Esophagus squamous epithelium (tissue), 5 donors: ENCODE data around the gene IQSEC1. TPM values are rescaled to one million over a fixed set of nuclear protein-coding genes. Genes with fewer than 3 reads are reported as not detected.
A peak's percentile ranks its signal among the peaks of the same experiment; 100 is the strongest.

Experiments used
- DNase-seq: peaks from one replicate; lab custom pipeline; 2025; lab: John Stamatoyannopoulos, UW
- H3K27ac ChIP-seq, 4 donors: fragments of 200-600 bp; sonication (generic); one replicate each; pipeline ENCODE4 v1.5.1; 2016 to 2019; ENCODE audit warnings: mild to moderate bottlenecking in 1 of 4
- H3K27me3 ChIP-seq, 4 donors: fragments of 200-600 bp; sonication (generic); 1 replicate in 3 of 4; 2 replicates in 1 of 4; pipeline versions ENCODE4 v1.5.1 to v1.6.0; 2017 to 2021; ENCODE audit warnings: antibody characterized with exemption in 1 of 4
- H3K36me3 ChIP-seq, 3 donors: fragments of 200-600 bp; sonication (generic); one replicate each; pipeline ENCODE4 v1.5.1; 2016 to 2019
- H3K4me1 ChIP-seq, 3 donors: fragments of 200-600 bp; sonication (generic); one replicate each; pipeline ENCODE4 v1.5.1; 2017 to 2019
- H3K4me3 ChIP-seq, 4 donors: fragments of 200-600 bp; sonication (generic); 1 replicate in 3 of 4; 2 replicates in 1 of 4; pipeline ENCODE4 v1.5.1; 2016 to 2019; ENCODE audit warnings: mild to moderate bottlenecking in 2 of 4, moderate library complexity in 1 of 4
- H3K9me3 ChIP-seq, 3 donors: fragments of 200-600 bp; sonication (generic); one replicate each; pipeline ENCODE4 v1.5.1; 2016 to 2019
- POLR2A ChIP-seq, 4 donors: fragments of 450-650 bp; IDR thresholded peaks; one replicate each; pipeline ENCODE4 v1.6.1; 2017; ENCODE audit warnings: antibody characterized with exemption in 4 of 4, mild to moderate bottlenecking in 4 of 4, moderate library complexity in 3 of 4
- whole genome bisulfite sequencing, 2 donors: methylation state at CpG; one replicate each; pipeline ENCODE4 v1.1.5; 2018; 5-methylcytosine and 5-hydroxymethylcytosine counted together
- intact Hi-C: fragments of 100-400 bp; cut with DNase I; formaldehyde crosslinking; loops from one replicate; pipeline ENCODE4 v1.15.0; 2022
- total RNA-seq, 4 donors: library from RNA; depleted of rRNA; stranded (reverse); fragments of >200 nt; gene quantifications; one replicate each; pipeline ENCODE4 v1.1.0, GENCODE V29; 2016
- TF ChIP-seq, protein P1 (sequence below), 6 experiments: fragments of 450-650 bp in 4 of 6; fragments of 200-600 bp in 2 of 6; sonication (generic) in 2 of 6; IDR thresholded peaks; one replicate each; pipeline ENCODE4 v1.5.1; 2016 to 2019; ENCODE audit warnings: antibody characterized with exemption in 6 of 6, mild to moderate bottlenecking in 4 of 6, moderate library complexity in 4 of 6
- donor health status: DM: yes; HTN: yes; CAD: no.

Gene IQSEC1
- total RNA-seq, 4 donors from 2014 or later: 7.3 to 27.1 (median 10.7) TPM

DNA sequence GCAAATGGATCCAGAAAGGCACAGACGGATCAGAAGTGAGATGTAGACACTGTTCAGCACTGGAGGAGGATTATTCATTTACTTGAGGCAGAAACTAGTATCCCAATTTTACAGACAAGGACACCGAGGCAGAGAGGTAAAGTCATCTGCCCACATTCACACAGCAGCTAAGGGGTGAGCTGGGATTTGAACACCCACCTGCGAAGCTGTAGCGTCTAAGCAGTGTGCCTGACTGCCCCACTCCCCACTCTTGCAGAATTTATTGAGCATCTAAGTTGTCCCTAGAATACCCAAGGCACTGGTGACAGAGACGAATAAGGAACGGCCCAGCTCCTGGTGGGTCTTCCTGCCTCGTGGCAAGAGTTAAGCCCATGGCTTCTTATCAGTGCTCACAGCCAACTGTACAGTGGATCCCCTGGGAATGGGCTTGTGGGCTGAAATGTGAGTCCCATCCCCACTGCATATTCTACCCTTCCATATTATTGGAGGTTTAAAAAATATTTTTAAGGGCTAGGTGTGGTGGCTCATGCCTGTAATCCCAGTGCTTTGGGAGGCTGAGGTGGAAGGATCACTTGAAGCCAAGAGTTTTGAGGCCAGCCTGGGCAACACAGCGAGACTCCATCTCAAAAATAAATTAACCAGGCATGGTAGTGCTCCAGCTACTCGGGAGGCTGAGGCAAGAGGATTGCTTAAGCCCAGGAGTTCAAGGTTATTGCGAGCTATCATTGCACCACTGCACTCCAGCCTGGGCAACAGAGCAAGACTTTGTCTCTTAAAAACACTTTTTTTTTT lies 77.6 kb downstream of the IQSEC1 start:
- 63 to 73% methylated on average over 9 to 10 of the region's 10 CpGs for WGBS, 2 donors
- no peak for TF ChIP-seq POLR2A (IDR thresholded peaks at IDR 0.05)
- TF ChIP-seq, protein P1, sequence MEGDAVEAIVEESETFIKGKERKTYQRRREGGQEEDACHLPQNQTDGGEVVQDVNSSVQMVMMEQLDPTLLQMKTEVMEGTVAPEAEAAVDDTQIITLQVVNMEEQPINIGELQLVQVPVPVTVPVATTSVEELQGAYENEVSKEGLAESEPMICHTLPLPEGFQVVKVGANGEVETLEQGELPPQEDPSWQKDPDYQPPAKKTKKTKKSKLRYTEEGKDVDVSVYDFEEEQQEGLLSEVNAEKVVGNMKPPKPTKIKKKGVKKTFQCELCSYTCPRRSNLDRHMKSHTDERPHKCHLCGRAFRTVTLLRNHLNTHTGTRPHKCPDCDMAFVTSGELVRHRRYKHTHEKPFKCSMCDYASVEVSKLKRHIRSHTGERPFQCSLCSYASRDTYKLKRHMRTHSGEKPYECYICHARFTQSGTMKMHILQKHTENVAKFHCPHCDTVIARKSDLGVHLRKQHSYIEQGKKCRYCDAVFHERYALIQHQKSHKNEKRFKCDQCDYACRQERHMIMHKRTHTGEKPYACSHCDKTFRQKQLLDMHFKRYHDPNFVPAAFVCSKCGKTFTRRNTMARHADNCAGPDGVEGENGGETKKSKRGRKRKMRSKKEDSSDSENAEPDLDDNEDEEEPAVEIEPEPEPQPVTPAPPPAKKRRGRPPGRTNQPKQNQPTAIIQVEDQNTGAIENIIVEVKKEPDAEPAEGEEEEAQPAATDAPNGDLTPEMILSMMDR (IDR thresholded peaks at IDR 0.05): no peak
- no peak for DNase-seq
- H3K4me3 ChIP-seq: peak overlapping the region in 2 of 4 donors; percentile 69 to 85
- peaks cover 17 to 57% (median 24%) of the 10 kb centered on the region in 3 donors for H3K4me1 ChIP-seq
- H3K27me3 ChIP-seq: peaks cover 0 to 30% (median 0%) of the 10 kb centered on the region in 4 donors
- intact Hi-C loops: no loop called here
- no peaks in the 10 kb centered on the region for H3K36me3 ChIP-seq
- H3K27ac ChIP-seq: peak overlapping the region; percentile 60 to 91 (median 88)
- H3K9me3 ChIP-seq: no peaks in the 10 kb centered on the region

DNA sequence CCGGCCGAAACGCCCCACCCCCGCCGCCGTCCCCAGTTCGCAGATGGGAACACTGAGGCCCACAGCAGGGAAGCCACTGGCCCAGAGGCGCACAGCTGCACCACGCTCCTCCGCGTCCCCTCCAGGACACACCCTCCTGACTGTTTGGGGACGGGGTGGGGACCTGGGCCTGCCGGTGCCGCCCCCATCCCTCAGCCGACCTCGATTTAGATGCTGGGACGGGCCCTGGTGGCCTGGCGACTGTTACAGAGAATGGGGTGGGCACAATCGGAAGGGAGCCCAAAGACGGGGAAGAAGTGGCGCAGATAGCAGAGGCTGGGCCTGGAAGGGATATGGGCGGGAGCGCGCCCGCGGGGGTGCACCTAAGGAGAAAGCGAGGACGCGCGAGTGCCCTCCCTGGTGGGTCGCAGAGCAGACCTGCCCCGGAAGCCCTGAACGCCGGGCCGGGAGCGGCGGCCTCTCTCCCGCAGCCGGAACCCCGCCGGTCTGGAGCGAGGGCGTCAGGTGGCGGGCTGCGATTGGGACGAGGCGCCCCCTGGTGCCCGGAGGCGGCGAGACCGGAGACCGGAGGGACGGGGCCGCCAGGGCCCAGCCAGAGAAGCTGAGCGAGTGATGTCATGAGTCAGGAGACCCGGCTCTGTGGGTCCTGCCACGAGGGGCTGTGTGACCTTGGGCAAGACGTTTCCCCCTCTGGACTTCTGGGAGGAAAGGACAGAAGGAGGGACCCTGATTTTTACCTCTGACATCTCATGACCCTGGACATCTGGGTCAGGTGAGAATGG lies 78.4 kb downstream of the IQSEC1 start:
- intact Hi-C loops: no loop called here
- DNase-seq: peak; percentile 46
- H3K27ac ChIP-seq: peak overlapping the region; percentile 60 to 91 (median 88)
- peaks cover 17 to 60% (median 24%) of the 10 kb centered on the region in 3 donors for H3K4me1 ChIP-seq
- 0 to 1% methylated on average over 4 to 18 of the region's 58 CpGs for WGBS, 2 donors
- peak overlapping the region; percentile 42 to 85 (median 68) for H3K4me3 ChIP-seq
- no peaks in the 10 kb centered on the region for H3K9me3 ChIP-seq
- TF ChIP-seq POLR2A (IDR thresholded peaks at IDR 0.05): peak in 2 of 4 donors; percentile 54 to 77
- TF ChIP-seq, protein P1 (IDR thresholded peaks at IDR 0.05): peak; percentile 81 to 93 (median 90)
- H3K36me3 ChIP-seq: no peaks in the 10 kb centered on the region
- H3K27me3 ChIP-seq: peaks cover 0 to 30% (median 0%) of the 10 kb centered on the region in 4 donors

GRCh38 chr3:12994357-12994606 lies 78.9 kb downstream of the IQSEC1 start:
- intact Hi-C loops: no loop called here
- H3K27ac ChIP-seq: peak overlapping the region; percentile 60 to 91 (median 88)
- no peak for TF ChIP-seq POLR2A (IDR thresholded peaks at IDR 0.05)
- TF ChIP-seq, protein P1 (IDR thresholded peaks at IDR 0.05): no peak
- DNase-seq: no peak
- no peaks in the 10 kb centered on the region for H3K9me3 ChIP-seq
- H3K4me1 ChIP-seq: peaks cover 15 to 55% (median 20%) of the 10 kb centered on the region in 3 donors
- H3K4me3 ChIP-seq: peak overlapping the region; percentile 42 to 85 (median 68)
- H3K36me3 ChIP-seq: no peaks in the 10 kb centered on the region
- peaks cover 0 to 30% (median 0%) of the 10 kb centered on the region in 4 donors for H3K27me3 ChIP-seq
- WGBS, 2 donors: 10% methylated on average over 4 of the region's 25 CpGs; no CpG with 5 or more reads in 1 of the 2 donors

DNA sequence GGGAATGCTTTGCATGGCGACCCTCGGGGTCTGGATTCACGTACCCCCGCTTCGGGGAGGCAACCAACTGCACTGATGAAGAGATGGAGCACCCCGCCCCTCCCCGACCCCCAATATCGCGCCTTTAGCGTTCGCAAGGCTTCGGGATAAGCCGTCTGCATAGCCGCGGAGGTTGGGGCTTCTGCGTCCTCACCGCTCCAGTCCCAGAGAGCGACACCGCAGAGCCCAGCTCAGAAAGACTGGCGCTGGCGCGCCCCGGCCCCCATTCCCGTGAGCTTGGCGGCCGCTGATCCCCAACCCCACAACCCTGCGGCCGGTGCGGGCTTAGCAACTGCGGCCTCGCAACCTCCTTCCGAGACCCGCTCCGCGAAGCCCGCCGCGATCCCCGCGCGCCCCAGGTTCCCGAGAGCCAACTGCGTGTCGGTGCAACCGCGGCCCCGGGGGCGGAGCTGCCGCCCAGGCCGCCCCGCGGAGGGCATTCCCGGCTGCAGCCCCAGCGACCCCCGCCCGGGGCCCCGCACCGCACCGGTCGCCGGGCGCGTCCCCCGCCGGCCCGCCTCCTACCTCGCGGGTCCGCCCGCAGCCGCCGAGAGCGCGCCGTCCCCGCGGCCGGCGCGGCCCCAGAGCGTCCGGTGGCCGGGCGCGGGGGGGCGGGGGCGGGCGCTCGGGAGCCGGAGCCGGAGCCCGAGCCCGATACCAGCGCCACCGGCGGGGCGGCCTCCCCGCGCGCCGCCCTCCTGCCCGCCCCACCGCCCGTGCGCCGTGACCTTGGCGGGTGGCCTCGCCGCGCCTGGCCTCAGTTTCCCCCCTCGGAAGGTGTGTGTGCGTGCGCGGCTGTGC lies 79.5 kb downstream of the IQSEC1 start:
- peaks cover 10 to 49% (median 18%) of the 10 kb centered on the region in 3 donors for H3K4me1 ChIP-seq
- H3K4me3 ChIP-seq: peak overlapping the region; percentile 42 to 85 (median 68)
- H3K27ac ChIP-seq: peak overlapping the region; percentile 60 to 91 (median 88)
- no peaks in the 10 kb centered on the region for H3K36me3 ChIP-seq
- H3K9me3 ChIP-seq: no peaks in the 10 kb centered on the region
- intact Hi-C loops: no loop called here
- TF ChIP-seq, protein P1 (IDR thresholded peaks at IDR 0.05): no peak
- no peak for TF ChIP-seq POLR2A (IDR thresholded peaks at IDR 0.05)
- no CpG with 5 or more reads among the region's 114 CpGs for WGBS, 2 donors
- DNase-seq: no peak
- peaks cover 0 to 30% (median 0%) of the 10 kb centered on the region in 4 donors for H3K27me3 ChIP-seq
